H1 (cell line): ENCODE measurements around the gene TNC. TPM values are rescaled to one million over a fixed set of nuclear protein-coding genes. Genes with fewer than 3 reads are reported as not detected.
A peak's percentile ranks its signal among the peaks of the same experiment; 100 is the strongest.

ENCODE experiments used
- CTCF ChIA-PET: fragments of 300-600 bp; sonication (Branson Sonifier 250); formaldehyde crosslinking; loops from one replicate; lab custom pipeline; 2021; ENCODE audit not compliant: partially characterized antibody; lab: Charles Lee
- POLR2A ChIA-PET: fragments of 300-600 bp; sonication (Branson Sonifier 250); formaldehyde crosslinking; loops from one replicate; lab custom pipeline; 2021; ENCODE audit warnings: inconsistent platforms; ENCODE audit not compliant: partially characterized antibody; lab: Charles Lee
- DNase-seq, 2 experiments: peaks; one replicate each; pipeline versions ENCODE4 v3.0.0 to v3.0.0-alpha.2; 2010 to 2022; ENCODE audit warnings: low spot score in 2 of 2, low read depth in 1 of 2, mixed read lengths in 1 of 2
- FAIRE-seq: peaks from 2 replicates; lab custom pipeline; 2011; peaks lifted over from hg19 to GRCh38; lab: Jason Lieb, UNC
- H2AFZ ChIP-seq: 2 replicates; pipeline ENCODE4 v1.8.1; 2012; ENCODE audit warnings: low read length, inconsistent platforms
- H2AK5ac ChIP-seq: 2 replicates; pipeline ENCODE4 v1.6.1; 2013; ENCODE audit warnings: low read depth, low read length
- H2BK120ac ChIP-seq: replicated peaks from 2 replicates; pipeline ENCODE3; 2013; ENCODE audit warnings: low read depth, low read length, inconsistent platforms
- H2BK12ac ChIP-seq: 2 replicates; pipeline ENCODE4 v1.6.1; 2013; ENCODE audit warnings: low read depth, low read length
- H2BK15ac ChIP-seq: 2 replicates; pipeline ENCODE4 v1.6.1; 2013; ENCODE audit warnings: low read length
- H2BK20ac ChIP-seq: 2 replicates; pipeline ENCODE4 v1.6.1; 2013; ENCODE audit warnings: low read length
- H2BK5ac ChIP-seq: 2 replicates; pipeline ENCODE4 v1.6.1; 2013; ENCODE audit warnings: low read depth, low read length
- H3K14ac ChIP-seq: 2 replicates; pipeline ENCODE4 v1.6.1; 2013; ENCODE audit warnings: inconsistent platforms; ENCODE audit not compliant: insufficient read length
- H3K18ac ChIP-seq: 2 replicates; pipeline ENCODE4 v1.6.1; 2013; ENCODE audit warnings: low read length; ENCODE audit errors: extremely low read depth
- H3K23ac ChIP-seq: 2 replicates; pipeline ENCODE4 v1.6.1; 2013; ENCODE audit warnings: inconsistent platforms; ENCODE audit not compliant: insufficient read length
- H3K23me2 ChIP-seq: 2 replicates; pipeline ENCODE4 v1.6.1; 2013; ENCODE audit warnings: low read depth, low read length
- H3K27ac ChIP-seq: 2 replicates; pipeline ENCODE4 v1.6.1; 2011; ENCODE audit warnings: low read depth, low read length, inconsistent platforms
- H3K27me3 ChIP-seq, 4 experiments: replicated peaks in 1 of 4; 1 replicate in 1 of 4; 2 replicates in 3 of 4; pipeline versions ENCODE4 v1.6.1 to v1.8.1; 2011 to 2013; ENCODE audit warnings: low read length in 3 of 4, mild to moderate bottlenecking in 3 of 4, inconsistent platforms in 2 of 4, mixed read lengths in 2 of 4, moderate library complexity in 1 of 4; ENCODE audit not compliant: control insufficient read depth in 3 of 4, insufficient read depth in 3 of 4; ENCODE audit errors: extremely low read depth in 1 of 4
- H3K36me3 ChIP-seq, 4 experiments: 2 replicates each; pipeline versions ENCODE4 v1.6.1 to v1.8.1; 2011 to 2013; ENCODE audit warnings: mild to moderate bottlenecking in 4 of 4, low read length in 3 of 4, moderate library complexity in 2 of 4, control low read depth in 1 of 4, inconsistent platforms in 1 of 4; ENCODE audit not compliant: insufficient read depth in 4 of 4, control insufficient read depth in 2 of 4
- H3K4ac ChIP-seq: replicated peaks from 2 replicates; pipeline ENCODE3; 2013; ENCODE audit warnings: low read length, low read depth, mixed read lengths, inconsistent platforms; ENCODE audit not compliant: insufficient read length
- H3K4me1 ChIP-seq, 4 experiments: replicated peaks in 1 of 4; 1 replicate in 1 of 4; 2 replicates in 3 of 4; pipeline versions ENCODE4 v1.6.1 to v1.8.1; 2011 to 2013; ENCODE audit warnings: low read length in 3 of 4, inconsistent platforms in 2 of 4, mixed read lengths in 1 of 4; ENCODE audit not compliant: insufficient read depth in 4 of 4, control insufficient read depth in 3 of 4
- H3K4me2 ChIP-seq, 2 experiments: 2 replicates each; pipeline versions ENCODE4 v1.6.1 to v1.8.1; 2011 to 2013; ENCODE audit warnings: low read depth in 2 of 2, low read length in 2 of 2, control low read depth in 1 of 2, inconsistent platforms in 1 of 2, mild to moderate bottlenecking in 1 of 2; ENCODE audit not compliant: insufficient read depth in 1 of 2
- H3K4me3 ChIP-seq, 4 experiments: fragments of 200-600, 300-600 bp in 1 of 4; sonication (generic), shearing (Covaris generic), sonication (Bioruptor Twin) in 1 of 4; 2 replicates each; pipeline versions ENCODE4 v1.5.1 to v1.8.1; 2011 to 2016; ENCODE audit warnings: low read length in 4 of 4, low read depth in 3 of 4, control low read depth in 2 of 4, inconsistent platforms in 2 of 4, mild to moderate bottlenecking in 2 of 4, mixed read lengths in 1 of 4, moderate library complexity in 1 of 4; ENCODE audit not compliant: insufficient read depth in 2 of 4; ENCODE audit errors: extremely low read depth in 1 of 4
- H3K56ac ChIP-seq: replicated peaks from 2 replicates; pipeline ENCODE3; 2013; ENCODE audit warnings: low read depth, mild to moderate bottlenecking, mixed read lengths, low read length, inconsistent platforms; ENCODE audit not compliant: insufficient read length
- H3K79me1 ChIP-seq: 2 replicates; pipeline ENCODE4 v1.6.1; 2013; ENCODE audit warnings: low read depth, low read length, control low read depth
- H3K79me2 ChIP-seq, 2 experiments: 2 replicates each; pipeline versions ENCODE4 v1.6.1 to v1.8.1; 2012 to 2013; ENCODE audit warnings: low read length in 2 of 2, mild to moderate bottlenecking in 2 of 2, inconsistent platforms in 1 of 2; ENCODE audit not compliant: insufficient read depth in 2 of 2, control insufficient read depth in 1 of 2
- H3K9ac ChIP-seq, 4 experiments: replicated peaks in 1 of 4; 1 replicate in 1 of 4; 2 replicates in 3 of 4; pipeline versions ENCODE4 v1.6.1 to v1.8.1; 2011 to 2013; ENCODE audit warnings: low read depth in 3 of 4, low read length in 3 of 4, control low read depth in 2 of 4, mild to moderate bottlenecking in 2 of 4, moderate library complexity in 2 of 4, inconsistent platforms in 1 of 4; ENCODE audit errors: extremely low read depth in 1 of 4
- H3K9me3 ChIP-seq, 2 experiments: 2 replicates each; pipeline versions ENCODE4 v1.6.1 to v1.8.1; 2012 to 2013; ENCODE audit warnings: mild to moderate bottlenecking in 2 of 2, moderate library complexity in 2 of 2, control low read depth in 1 of 2, inconsistent platforms in 1 of 2, low read depth in 1 of 2, low read length in 1 of 2, mixed read lengths in 1 of 2; ENCODE audit not compliant: insufficient read depth in 2 of 2
- H4K20me1 ChIP-seq, 2 experiments: replicated peaks in 1 of 2; 2 replicates each; pipeline versions ENCODE3 to v1.8.1; 2011 to 2013; ENCODE audit warnings: inconsistent platforms in 2 of 2, low read length in 2 of 2, mild to moderate bottlenecking in 1 of 2; ENCODE audit not compliant: insufficient read depth in 2 of 2, control insufficient read depth in 1 of 2
- H4K5ac ChIP-seq: 2 replicates; pipeline ENCODE4 v1.6.1; 2013; ENCODE audit warnings: low read length, low read depth, mixed read lengths, inconsistent platforms; ENCODE audit not compliant: insufficient read length
- H4K8ac ChIP-seq: 2 replicates; pipeline ENCODE4 v1.8.0; 2013; ENCODE audit warnings: mild to moderate bottlenecking, moderate library complexity, low read length, inconsistent platforms; ENCODE audit not compliant: insufficient read depth; ENCODE audit errors: extremely low read depth
- H4K91ac ChIP-seq: replicated peaks from 2 replicates; pipeline ENCODE3; 2013; ENCODE audit warnings: low read length, mixed read lengths, inconsistent platforms; ENCODE audit not compliant: insufficient read length
- CBX8 ChIP-seq: fragments of 300-800, 300-1000 bp; sonication (generic); IDR thresholded peaks from 2 replicates; pipeline ENCODE4 v1.7.1; 2016; ENCODE audit warnings: low read depth, low read length, borderline replicate concordance
- EGR1 ChIP-seq: IDR thresholded peaks from 2 replicates; pipeline ENCODE4 v1.6.1; 2011; ENCODE audit warnings: low read depth, low read length, borderline replicate concordance
- RBBP5 ChIP-seq: IDR thresholded peaks from 2 replicates; pipeline ENCODE4 v1.7.1; 2012; ENCODE audit warnings: low read depth, mild to moderate bottlenecking, inconsistent platforms, low read length, moderate library complexity, borderline replicate concordance
- SRF ChIP-seq: IDR thresholded peaks from 2 replicates; pipeline ENCODE4 v1.6.1; 2011; ENCODE audit warnings: mild to moderate bottlenecking, low read depth, low read length, moderate library complexity
- TBP ChIP-seq: IDR thresholded peaks from 2 replicates; pipeline ENCODE4 v1.6.1; 2011; ENCODE audit warnings: low read depth, low read length, improper control_type of control experiment
- WGBS, 2 experiments: shearing (Covaris generic) in 1 of 2; methylation state at CpG; one replicate each; pipeline versions ENCODE4 v1.1.6 to v1.1.7; 2013 to 2015; ENCODE audit warnings: low lambda C conversion rate in 2 of 2, mixed read lengths in 2 of 2, inconsistent platforms in 1 of 2, low coverage in 1 of 2, missing lambda C conversion rate in 1 of 2; ENCODE audit not compliant: insufficient replicate concordance in 2 of 2, insufficient coverage in 1 of 2, insufficient read length in 1 of 2; ENCODE audit errors: extremely low coverage in 1 of 2, missing lambda C conversion rate in 1 of 2; 5-methylcytosine and 5-hydroxymethylcytosine counted together
- polyA plus RNA-seq, 7 experiments: library from polyadenylated mRNA; depleted of rRNA in 3 of 7; stranded (reverse) in 5 of 7; unstranded in 2 of 7; fragments of >200 nt in 5 of 7; fragments of 200-250 nt in 2 of 7; gene quantifications; 1 replicate in 5 of 7; 2 replicates in 1 of 7; 4 replicates in 1 of 7; pipeline versions ENCODE4 v1.2.1 to v1.2.3, GENCODE V29; 2011 to 2013; ENCODE audit warnings: missing spikeins in 2 of 7, mixed read lengths in 2 of 7
- total RNA-seq: library from RNA; stranded (reverse); fragmentation: NEBNext Ultra II Directional; extraction: Animal tissue kit (Norgen Biotek cat#: 25700); gene quantifications from 2 replicates; pipeline ENCODE4 v1.2.1, GENCODE V29; 2021
- TF ChIP-seq, protein P1 (sequence below): IDR thresholded peaks from 2 replicates; pipeline ENCODE4 v1.6.1; 2012; ENCODE audit warnings: inconsistent platforms

TNC gene
- total and polyA plus RNA-seq, 2 of the 8 experiments (the other 6 are each of a cell fraction or from before 2014, with no cell fraction given): 6.2 to 11.4 TPM

DNA sequence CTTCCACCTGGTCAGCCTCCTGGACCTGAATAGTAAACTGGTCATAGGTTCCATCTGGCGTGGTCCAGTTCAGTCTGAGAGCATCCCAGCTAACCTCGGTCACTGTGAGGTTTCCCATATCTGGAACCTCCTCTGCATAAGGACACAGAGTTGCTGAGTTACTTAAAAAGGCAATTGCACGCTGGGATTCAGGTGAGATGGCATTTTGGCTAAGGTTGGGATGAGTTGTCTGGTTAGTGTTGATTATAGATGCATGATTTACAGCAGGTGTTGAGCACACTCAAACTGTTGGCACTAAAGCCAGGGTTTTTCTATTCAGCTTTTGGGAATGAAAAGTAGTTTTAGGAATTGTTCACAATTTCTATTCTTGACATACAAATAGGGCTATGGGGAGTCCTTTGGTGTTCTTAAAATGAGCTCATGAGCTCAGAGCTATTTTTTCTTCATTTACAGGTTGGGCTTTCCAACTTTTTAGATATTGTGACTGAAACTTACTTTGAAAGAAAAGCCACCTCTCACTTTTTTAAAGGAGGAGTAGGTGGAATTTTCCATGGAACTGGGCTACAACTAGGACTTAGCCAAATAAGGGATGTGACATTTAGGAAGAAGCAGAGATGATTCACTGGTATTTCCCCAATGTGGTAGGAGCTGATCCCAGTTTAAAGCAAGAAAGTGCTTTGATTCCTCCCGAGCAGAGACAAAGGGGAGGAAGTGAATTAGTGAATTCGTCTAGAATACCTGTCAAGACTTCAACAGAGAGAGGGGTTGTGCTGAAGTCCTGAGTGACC, 54.7 kb downstream of the TNC start:
- Histone ChIP-seq H2BK120ac (no peak overlapping the region), H3K23ac (no peak overlapping the region), H3K23me2 (no peaks in the 10 kb centered on the region), H3K14ac (no peak overlapping the region), H3K79me1 (no peaks in the 10 kb centered on the region), H3K36me3 (no peaks in the 10 kb centered on the region), H3K4ac (no peak overlapping the region), H2AFZ (peak overlapping the region; percentile 46; the same call in 1 of the 2 replicates), H2BK20ac (peak overlapping the region; percentile 64; the same call in 1 of the 2 replicates), H2BK12ac (peak overlapping the region; percentile 69; the same call in 1 of the 2 replicates), H3K27me3 (no peaks in the 10 kb centered on the region), H4K20me1 (no peaks in the 10 kb centered on the region), H3K4me2 (no peak overlapping the region), H3K9me3 (no peaks in the 10 kb centered on the region), H3K9ac (no peak overlapping the region), H3K27ac (no peak overlapping the region), H4K5ac (no peak overlapping the region), H3K4me1 (no peaks in the 10 kb centered on the region), H2BK5ac (peak overlapping the region; percentile 61; the same call in 1 of the 2 replicates), H3K18ac (no peak overlapping the region), H2BK15ac (0 out of 2 replicates have a peak overlapping the region, but pooled peaks have one; percentile 50), H3K4me3 (no peak overlapping the region), H2AK5ac (0 out of 2 replicates have a peak overlapping the region, but pooled peaks have one; percentile 40), H3K56ac (no peak overlapping the region), H4K91ac (peak overlapping the region; percentile 44), H4K8ac (no peak overlapping the region), H3K79me2 (no peaks in the 10 kb centered on the region)
- POLR2A ChIA-PET: no interaction called here
- TF ChIP-seq RBBP5 (no peak), SRF (peak; percentile 32; the same call in 1 of the 2 replicates), EGR1 (no peak), CBX8 (no peak), TBP (no peak)
- TF ChIP-seq, protein P1, sequence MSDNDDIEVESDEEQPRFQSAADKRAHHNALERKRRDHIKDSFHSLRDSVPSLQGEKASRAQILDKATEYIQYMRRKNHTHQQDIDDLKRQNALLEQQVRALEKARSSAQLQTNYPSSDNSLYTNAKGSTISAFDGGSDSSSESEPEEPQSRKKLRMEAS: no peak
- DNase-seq (peak in 1 of 2 experiments; percentile 5), FAIRE-seq (no peak)
- CTCF ChIA-PET: interaction anchor here (1.3 to 1.5 kb wide), 2 partner anchors 10 to 156 kb away, joined by 3 read pairs; no protein-coding TSS in a partner anchor
- WGBS, 2 experiments: 77% methylated on average over 5 of the region's 5 CpGs; no CpG with 5 or more reads in 1 of the 2 experiments
